NCI-H1930 (cell line): ENCODE measurements around the gene PPP1R9A.

Source experiments
- DNase-seq, 2 experiments: peaks; one replicate each; lab custom pipeline; 2025; lab: John Stamatoyannopoulos, UW

PPP1R9A gene

DNA sequence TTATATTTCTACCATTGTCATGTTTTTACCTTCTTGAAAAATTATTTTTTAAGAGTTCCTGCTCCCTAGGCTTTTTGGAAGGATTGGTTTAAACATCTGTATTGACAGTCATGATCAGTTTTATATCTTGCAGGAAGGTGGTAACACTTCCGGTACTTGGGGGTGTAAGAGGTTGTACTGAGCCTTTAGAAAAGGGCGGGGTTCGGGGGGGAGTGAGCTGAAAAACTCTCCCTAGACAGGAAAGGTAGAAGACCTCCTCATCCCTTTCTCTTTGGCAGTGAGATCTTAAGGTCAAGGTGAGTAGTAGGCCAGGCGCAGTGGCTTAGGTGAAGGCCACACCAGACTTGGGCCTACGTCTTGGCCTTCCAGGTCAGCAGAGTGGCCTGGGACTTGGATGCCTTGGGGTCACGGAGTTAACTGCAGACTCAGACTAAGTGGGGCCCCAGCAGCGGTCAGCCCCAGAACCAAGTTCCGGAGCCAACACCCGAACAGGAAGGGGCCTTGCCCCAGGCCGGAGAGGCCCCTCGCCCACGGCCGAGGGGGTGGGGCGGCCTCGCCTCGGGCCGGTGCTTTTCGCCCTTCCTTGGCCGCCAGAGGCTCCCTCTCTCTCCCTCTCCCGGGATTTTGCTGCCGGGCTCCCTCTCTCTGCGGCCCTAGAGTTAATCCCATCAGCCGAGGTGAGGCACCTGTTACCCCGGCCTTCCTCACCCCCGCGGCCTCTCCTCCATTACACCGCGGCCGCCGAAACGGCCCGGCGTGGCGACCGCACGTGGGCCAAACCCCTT is at the start of gene PPP1R9A:
TSS of gene PPP1R9A (plus strand) at position 569 of the 785 bp plus-strand sequence. CDS start 2,520 bp downstream, outside the sequence.
- peak; percentile 32 to 35 for DNase-seq

DNA sequence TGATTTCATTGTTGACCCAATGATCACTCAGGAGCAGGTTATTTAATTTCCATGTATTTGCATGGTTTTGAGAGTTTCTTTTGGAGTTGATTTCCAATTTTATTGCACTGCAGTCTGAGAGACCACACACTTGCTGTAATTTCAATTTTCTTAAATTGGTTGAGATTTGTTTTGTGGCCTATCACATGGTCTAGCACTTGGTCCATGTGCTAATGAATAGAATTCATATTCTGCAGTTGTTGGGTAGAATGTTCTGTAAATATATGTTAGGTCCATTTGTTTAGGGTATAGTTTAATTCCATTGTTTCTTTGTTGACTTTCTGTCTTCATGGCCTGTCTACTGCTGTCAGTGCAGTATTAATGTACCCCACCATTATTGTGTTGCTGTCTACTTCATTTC is 36.3 kb upstream of the PPP1R9A start:
- no peak for DNase-seq

- no peak for DNase-seq
These were observed 34.2 kb upstream of the PPP1R9A start for GRCh38 chr7:94873239-94873638.

DNA sequence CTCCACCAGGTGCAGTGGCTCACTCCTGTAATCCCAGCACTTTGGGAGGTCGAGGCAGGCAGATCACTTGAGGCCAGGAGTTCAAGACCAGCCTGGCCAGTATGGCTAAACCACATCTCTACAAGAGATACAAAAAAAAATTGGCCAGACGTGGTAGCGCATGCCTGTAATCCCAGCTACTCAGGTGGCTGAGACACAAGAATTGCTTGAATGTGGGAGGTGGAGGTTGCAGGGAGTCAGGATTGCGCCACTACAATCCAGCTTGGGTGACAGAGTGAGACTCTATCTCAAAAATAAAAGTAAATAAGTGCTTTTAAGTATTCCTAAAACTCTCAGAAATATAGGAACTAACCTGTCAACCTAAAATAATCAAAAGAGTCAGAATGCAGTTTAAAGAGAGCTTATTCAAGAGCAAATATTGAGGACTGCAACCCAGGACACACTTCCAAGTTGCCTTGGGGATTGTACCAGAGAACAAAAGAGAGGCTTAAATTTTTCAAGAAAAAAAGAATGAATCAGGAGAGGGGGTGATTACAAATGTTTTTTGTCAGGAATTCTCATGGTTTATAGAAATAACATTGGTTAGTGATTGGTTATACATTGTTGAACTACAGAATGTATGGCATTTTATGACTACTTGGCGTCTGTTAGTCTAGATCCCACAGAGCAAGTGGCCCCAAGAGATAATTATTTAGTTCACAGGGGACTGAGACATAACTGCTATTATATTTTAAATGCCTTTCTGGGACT is 33.2 kb upstream of the PPP1R9A start:
- no peak for DNase-seq

DNA sequence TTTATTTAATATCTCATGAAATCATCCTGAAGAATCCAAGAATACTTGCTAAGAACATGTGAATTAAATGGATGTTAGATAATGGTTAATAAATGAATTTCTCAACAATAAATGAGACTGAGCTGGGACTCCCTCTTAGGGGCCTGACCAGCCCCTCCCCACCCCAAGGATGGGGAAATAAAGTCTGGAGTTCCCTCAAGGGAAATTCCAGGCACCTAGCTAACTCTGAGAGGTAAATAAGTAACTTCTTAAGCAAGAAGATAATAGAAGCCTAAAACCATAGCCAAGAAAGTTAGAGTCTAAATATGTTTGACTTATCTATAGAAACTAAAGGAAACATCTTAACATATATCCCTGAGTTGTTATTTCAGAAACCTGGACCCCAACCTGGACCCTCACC is 32.2 kb upstream of the PPP1R9A start:
- no peak for DNase-seq

DNA sequence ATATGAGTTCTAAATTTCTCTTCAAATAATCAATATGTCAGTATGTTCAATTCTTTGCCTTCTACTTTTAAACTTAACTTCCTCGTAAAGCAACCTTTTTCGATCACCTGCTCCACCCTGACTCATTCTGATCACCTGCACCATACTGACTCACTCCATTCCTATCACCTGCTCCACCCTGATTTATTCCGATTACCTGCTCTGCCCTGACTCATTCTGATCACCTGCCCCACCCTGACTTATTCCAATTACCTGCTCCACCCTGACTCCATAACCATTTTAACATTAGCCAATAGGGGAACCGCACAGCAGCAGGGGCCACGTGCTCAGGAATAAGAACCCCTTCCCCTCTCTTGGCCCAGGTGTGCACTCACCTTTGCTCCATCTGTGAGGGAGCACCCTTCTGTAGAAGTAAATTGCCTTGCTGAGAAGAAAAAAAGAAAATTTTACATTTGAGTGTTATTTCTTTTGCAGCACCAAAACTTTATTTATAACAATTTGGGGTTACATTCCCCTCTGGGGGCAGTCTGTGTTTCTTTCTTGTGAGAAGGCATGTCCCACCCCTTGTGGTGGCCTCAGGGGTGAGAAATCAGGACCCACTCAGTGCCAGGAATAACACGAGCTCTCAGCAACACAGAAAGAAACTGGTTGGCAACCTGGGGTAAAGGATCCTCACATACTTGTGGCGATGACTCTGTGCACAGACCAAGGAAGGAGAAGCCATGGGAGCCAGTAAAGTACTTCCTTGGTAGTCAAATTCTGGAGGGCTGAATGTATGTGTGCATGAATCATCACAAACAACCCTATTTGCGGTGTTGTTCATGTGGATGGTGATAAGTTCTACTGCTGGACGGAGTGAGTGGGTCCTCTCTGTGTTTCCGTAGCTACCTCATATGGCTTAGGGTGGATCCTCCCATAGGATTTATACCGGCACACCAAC is 29.4 kb upstream of the PPP1R9A start:
- no peak for DNase-seq

DNA sequence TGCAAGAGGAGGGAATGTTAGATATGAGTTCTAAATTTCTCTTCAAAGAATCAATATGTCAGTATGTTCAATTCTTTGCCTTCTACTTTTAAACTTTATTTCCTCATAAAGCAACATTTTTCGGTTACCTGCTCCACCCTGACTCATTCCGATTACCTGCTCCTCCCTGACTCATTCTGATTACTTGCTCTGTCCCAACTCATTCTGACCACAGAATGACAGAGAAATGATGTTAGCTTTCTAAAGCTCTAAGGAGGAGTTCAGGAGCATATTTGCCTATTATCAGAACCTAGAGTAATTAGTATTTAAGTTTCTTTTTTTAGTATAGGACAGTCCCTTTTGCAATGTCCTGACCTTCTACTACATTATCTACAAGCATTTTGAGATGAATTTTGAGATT is 24.5 kb upstream of the PPP1R9A start:
- DNase-seq: no peak

DNA sequence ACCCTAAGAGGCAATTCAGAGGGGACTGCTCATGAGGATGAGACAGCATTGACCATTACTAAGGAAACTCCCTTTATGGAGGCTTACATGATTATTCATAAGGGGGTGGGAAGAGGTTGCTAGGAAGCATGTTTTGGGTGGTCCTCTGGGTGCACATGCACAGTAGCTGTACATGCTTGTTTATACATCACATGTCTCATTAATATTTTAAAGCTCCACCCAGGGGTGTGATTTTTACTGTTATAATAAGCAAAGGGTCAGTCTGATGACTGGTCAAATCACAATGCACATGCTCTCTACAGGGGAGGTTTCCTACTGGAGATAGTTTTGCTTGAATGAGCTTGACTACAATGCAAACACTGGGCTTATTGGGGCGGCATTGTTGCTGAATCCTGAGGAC is 23.8 kb upstream of the PPP1R9A start:
- DNase-seq: no peak

- no peak for DNase-seq
These were observed 18.8 kb upstream of the PPP1R9A start for GRCh38 chr7:94888551-94888950.

DNA sequence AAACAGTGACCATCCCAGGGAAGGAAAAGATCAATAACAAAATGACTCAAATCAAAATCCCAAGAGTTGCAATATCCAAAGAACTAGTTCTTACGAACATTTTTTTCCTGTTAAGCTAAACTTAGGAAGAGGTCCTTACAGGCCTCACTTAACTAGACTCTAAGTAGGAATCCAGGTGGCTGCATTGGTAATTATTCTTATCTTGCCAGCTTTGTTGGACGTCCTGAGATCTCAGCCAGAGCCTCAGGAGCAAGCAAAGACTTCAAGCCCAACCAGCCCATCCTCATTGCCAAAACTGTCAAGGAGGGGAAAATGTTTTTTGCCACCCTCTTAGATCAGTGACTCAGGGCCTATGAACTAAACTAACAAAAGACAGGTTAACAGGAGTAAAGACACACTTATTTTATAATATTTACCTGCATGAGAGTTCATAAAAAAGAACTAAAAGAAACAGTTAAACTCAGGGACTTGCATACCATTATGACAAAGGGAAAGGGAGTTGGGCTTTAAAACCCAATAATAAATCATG is 18.3 kb upstream of the PPP1R9A start:
- DNase-seq: no peak

DNA sequence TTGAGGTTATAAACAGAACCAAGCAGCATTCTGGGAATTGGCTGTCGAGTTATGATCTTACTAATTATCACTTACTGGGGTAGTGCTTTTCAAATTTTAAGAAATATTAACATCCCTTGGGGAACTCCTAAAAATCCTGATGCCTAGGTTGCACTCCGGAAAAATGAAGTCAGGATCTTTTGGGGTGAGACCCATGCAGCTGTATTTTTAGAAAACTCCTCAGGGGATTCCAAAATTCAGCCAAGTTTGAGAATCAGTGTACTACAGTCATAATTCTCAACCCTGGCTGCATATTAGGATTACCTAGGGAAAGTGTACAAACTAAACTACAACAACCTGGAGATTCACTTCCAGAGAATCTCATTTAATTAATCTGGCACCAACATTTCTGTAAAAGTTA is 17.2 kb upstream of the PPP1R9A start:
- DNase-seq: no peak

GRCh38 chr7:94893661-94894060 is 13.7 kb upstream of the PPP1R9A start:
- DNase-seq: no peak

GRCh38 chr7:94897541-94897940 is 9.9 kb upstream of the PPP1R9A start:
- DNase-seq: no peak

DNA sequence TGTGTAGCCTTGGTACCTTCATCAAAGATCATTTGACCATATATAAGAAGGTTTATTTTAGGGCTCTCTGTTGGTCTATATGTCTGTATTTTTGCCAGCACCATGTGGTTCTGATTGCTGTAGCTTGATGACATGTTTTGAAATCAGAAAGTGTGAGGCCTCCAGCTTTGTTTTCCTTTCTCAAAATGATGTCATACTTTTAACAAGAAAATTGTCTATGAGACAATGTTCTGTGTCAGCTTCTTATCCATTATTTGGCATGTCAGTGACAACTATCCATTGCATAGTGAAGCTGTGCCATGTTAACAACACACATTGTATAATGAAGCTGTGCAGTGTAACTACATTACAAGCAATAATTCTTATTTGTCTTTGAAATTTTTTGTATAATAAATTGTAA is 9.1 kb upstream of the PPP1R9A start:
- DNase-seq: no peak

DNA sequence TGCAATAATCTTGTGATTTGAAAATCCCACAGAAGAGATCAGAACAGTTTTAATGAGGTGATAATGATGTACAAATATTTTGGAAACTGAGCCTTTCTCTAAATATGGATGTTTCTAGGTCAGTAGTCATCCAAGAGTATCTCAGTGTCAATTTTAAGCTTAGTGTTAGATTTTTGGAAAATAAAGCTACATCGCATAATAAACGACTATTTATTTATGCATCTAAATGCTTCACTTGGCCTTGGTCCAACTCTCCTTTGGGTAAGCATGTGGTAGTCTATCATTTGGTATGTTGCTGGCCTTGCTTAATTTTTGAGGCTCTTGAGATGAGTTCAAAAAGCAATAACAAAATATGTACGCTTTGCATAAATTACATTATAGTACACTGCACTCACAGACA is 5.4 kb upstream of the PPP1R9A start:
- no peak for DNase-seq

GRCh38 chr7:94903971-94904370 is 3.4 kb upstream of the PPP1R9A start:
- no peak for DNase-seq

GRCh38 chr7:94904982-94905381 is 2.4 kb upstream of the PPP1R9A start:
- no peak for DNase-seq

DNA sequence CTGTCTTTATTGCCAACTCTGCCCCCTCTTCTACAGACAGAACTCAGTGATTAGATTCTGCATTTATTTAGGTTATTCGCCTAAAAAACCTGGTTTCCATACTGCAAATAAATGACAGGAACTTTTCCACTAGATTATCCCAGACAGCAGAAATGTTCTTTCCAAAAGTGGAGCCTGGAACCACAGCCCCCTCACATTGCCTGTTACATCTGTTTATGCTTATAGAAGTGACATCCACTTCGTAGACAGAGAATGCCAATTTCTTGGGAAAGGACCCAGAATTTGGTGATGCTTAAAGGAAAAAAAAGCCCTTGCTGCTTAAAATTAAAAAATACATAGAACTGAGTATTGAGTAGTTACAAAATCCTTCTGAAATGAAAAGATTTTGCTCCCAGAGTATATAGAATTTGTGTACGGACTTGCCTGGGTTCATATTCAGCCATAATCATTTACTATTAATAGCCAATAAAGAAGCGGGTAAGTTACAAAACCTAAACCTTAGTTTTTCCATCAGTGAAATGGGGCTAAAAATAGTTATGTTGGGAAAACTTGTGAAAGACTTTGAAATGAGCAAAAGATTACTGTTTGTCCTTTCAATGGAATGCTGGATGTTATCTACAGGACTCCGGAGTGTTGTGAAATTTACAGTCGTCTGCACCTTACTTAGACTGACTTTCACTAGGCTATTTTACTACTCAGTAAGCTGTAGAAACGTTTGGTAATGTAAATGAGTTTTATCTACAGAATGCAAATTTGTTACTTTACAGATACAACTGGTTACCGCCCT is 1.1 kb upstream of the PPP1R9A start:
- DNase-seq: no peak

GRCh38 chr7:94907811-94908322 is 473 bp downstream of the PPP1R9A start:
- DNase-seq: no peak

DNA sequence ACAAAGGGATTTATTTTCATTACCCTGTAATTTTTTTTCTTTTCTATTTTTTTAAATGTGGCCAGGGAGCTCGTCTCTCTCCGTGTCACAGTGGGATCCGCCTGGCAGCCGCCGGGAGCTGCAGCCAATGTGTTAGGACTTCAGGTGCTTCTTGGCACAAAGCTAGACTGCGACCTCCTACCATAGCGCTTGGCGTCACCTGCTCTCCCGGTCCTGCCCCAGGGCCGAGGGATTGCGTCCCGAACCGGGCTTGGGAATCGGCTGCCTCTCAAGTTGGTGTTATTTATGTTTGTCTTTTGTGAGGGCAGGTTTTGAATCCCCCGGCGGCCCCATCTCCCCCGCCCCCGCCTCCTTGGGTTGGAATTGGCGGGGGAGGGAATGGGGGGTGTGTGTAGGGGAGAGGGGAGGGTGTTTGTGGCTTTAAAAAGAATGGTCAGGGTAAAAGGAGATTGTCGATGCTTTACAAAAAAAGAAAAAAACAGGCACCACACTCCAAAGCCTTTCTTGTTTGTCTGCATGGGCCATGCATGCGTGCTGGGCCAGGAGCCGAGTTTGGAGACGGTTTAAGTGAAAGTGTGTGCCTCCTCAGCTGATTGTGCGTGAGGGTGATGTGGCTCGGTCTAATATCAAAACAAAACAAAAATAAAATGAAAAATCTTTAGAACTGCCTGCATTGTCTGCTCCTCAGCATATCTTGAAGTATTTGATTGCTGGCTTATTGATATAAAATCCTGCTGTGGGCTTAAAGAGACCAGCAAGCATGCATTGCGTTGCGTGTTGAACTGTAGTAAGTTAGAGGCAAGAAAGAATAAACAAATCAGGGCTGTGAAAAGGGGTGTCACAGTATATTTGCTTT is 1.2 kb downstream of the PPP1R9A start:
- peak; percentile 22 to 57 for DNase-seq
